GM18907 (cell line): ENCODE measurements around the gene SLC10A4.
A peak's percentile ranks its signal among the peaks of the same experiment; 100 is the strongest.

ENCODE experiments used
- ATAC-seq: cut with Tn5 transposase; IDR thresholded peaks from one replicate; pipeline ENCODE4 v1.9.1; 2021; ENCODE audit warnings: mild to moderate bottlenecking, moderate library complexity; ENCODE audit not compliant: unreplicated experiment

The SLC10A4 gene

DNA sequence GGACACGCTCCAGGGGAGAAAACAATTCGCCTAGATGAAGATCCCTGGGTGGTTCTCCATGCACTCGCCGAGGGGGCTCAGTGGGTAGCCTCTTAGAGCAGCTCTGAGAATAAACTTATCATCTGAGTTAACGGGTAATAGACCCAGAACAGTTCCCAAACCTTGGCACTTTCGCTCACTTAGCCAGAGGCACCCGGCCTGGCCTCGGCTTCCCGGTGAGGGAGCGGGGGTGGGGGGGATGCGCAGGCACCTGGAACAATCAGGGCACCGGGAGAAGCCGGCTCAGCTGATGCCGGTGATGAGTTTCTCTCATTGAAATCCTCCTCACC lies 6.5 kb downstream of the SLC10A4 start:
- no peak for ATAC-seq

DNA sequence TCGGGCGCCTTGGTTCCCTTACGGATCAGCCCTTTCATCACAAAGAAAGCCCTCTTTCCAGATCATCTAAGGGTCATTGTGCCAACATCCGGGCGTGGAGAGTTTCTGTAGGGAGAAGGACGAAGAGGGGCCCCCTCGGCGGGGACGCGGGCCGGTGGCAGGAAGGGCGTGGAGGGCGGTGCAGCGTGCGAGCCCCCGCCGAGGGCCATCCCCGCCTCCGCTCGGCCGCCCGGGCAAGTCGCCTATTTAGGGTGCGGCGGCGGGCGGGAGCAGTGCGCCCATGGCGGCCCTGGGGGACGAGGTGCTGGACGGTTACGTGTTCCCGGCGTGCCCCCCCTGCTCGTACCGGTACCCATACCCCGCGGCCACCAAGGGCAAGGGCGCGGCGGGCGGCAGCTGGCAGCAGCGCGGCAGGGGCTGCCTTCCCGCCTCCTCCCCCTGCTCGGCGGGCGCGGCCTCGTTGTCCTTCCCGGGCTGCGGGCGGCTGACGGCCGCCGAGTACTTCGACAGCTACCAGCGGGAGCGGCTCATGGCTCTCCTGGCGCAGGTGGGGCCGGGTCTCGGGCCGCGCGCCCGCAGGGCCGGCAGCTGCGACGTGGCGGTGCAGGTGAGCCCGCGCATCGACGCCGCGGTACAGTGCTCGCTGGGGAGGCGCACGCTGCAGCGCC lies 7.0 kb downstream of the SLC10A4 start, which contains the start of gene ZAR1:
Gene ZAR1 (plus strand): TSS at position 241 of the 668 bp plus-strand sequence. CDS start 40 bp downstream, at position 281.
- ATAC-seq: no peak

DNA sequence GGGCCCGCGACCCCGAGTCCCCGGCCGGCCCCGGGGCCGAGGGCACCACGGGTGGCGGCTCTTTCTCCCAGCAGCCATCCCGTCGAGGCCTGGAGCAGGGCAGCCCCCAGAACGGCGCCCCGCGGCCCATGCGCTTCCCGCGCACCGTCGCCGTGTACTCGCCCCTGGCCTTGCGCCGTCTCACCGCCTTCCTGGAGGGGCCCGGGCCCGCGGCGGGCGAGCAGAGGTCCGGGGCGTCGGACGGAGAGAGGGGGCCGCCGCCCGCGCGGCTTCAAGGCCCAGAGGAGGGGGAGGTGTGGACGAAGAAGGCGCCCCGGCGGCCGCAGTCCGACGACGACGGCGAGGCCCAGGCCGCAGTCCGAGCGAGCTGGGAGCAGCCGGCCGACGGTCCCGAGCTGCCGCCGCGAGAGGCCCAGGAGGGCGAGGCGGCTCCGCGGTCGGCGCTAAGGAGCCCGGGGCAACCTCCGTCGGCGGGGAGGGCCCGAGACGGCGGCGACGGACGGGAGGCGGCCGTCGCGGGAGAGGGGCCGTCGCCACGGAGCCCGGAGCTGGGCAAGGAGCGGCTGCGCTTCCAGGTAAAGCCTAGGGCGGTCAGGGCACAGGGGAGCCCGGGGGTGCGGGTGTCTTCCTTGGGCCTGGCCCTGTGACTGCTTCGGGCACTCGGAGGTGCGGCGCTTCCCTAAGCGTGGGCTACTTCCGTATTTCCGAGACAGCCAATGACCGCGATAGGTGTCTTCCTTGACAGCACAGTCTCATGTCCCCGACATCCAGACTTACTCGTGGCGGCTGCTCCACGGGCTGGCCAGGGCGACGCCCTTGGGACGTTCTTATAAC lies 7.8 kb downstream of the SLC10A4 start:
- no peak for ATAC-seq

DNA sequence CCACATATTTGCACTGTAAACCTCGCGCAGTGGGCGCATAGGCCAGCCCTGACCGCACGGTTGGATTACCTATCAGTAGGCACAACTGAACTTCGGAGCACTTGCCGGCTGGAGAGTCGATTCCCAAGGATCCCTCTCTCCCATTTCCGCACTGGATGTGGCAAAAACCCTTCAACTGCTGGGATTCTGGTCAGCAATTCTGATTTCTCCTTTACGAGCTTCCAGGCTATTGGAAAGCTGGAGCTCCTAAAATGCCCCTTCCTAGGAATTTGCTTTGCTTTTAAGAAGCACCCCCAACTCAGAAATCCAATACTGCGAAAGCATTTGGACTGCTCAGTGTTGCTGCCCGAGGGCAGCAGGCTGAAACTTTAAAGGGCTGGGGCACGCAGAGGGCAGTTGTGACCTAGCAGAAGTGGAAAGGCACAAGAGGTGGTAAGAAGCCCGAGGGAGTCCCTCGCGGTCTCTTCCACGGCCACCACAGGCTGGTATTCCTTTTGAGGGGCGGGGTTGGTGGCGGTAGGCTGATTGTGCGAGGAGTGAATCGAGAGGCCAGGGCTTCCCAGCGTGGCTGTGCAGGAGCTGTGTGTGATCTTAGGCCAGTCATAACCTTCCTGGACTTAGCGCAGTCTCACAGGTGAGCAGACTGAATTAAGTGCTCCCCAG lies 8.5 kb downstream of the SLC10A4 start:
- ATAC-seq: no peak

DNA sequence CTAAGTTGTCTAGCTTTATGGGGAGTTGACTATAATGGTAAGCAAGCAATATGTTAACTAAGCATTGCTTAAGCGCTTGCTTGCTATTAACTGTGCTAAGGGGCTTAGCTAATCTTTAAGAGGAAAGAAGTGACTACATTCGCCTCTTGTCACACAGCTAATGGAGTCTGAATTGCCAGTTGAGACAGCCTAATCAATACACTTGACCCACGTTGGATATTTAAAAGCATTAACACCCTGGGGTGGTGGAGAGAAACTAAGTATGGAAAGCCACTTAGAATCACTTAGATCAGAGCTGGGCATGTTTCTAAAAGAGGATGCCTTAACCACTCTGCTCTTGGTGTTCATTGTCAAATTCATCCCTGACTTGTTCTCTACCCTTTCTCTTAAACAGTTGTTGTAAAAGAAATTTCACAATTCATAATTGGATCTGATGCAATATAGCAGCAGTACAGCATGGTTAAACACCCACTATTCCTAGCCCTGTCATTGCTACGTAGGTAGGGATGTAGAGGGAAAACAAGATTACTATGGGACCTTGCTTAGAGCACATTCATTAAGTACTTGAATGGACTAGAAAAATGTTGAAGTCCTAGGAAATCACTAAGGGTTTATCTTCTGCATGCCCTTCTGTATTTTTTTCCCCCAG lies 10.4 kb downstream of the SLC10A4 start:
- no peak for ATAC-seq

DNA sequence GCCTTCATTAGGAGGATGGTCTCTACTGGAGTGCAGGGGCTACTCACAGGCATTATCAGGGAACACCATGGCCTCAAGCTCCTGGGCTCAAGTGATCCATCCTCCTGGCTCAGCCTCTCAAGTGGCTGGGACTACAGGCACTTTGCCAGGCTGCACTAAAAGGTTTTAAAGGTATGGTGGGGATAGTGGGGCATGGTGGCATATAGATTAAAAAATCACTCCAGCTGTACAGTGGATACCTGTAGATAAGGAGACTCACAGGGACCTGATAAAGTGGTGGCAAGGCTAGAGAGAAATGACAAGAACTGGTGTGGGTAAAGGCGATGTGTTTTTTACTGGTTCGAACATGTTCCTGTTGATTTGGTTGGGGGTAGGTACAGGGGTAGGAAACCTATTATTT lies 12.8 kb downstream of the SLC10A4 start:
- ATAC-seq: no peak

DNA sequence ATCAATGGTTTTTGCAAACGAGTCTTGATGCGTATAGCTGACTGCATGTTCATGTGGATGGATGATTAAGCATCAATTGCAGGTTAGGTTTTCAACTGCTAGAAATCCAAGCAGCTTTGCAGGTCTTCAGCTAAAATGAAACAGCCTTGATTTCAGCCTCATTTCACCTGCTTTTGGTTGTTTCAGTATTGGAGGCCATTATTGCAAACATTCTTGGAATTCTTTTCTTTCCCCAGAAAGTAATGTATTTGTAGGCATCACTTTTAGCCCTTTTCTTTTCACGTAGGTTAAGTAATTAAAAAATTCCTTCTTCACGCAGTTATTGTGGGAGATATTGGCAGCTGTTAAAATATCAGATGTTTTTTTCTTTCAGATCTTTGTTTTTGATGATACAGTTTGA lies 15.8 kb downstream of the SLC10A4 start:
- ATAC-seq: no peak

DNA sequence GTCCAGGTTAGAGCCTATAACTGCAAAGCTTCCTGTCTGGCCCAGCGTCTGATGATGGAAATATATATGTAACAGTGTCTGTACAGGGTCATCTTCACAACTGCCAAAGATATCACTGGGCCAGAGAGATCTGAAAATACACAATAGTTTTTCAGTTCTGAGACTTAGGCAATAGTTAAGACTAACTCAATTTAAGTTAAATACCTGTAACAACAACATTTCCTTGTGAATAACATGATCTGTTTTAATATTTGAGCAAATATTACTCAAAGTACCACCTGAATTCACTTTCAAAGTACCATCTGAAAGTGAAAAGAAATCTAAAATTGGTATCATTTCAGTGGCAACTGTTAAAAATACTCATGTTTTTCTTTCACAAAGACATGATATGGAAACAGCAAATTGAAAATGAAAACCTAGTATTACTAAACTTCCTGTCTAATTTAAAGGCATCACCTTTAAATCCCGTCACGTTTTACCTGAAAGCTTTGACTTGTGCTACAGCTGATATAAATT lies 16.5 kb downstream of the SLC10A4 start:
- peak; percentile 80 for ATAC-seq

DNA sequence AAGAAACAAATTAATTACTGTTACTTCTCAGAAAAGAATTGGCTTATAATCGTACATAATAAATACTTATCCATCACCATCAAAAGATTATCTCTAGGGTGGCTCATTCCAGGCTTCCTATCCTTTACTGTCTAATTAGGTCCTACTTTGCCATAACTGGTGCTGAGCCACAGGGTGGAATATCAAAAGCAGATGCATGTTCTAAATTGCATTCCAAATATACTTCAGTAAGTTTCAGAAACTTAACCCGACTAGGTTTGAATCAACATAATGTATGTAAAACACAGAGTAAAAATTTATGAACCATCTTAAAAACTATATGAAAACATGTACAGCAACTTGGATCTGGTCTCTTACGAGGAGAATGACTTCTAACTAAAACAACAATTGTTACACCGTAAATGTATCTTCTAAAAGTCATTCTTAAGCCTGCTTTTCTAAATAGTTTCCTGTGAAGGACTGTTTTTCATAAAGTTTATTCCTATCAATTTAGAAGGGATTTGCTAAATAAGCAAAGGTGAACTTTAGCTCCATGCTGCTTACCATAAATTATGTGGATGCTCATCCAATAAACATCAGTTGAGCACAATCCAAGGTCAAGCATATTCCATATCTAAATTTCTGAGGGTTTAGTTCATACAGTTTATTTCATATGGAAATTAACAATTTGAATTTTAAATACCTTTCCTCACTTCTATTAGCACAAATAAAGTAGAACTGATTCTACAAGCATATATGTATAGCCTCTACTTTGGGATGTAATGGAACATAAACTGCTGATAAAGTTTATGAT lies 20.3 kb downstream of the SLC10A4 start:
- ATAC-seq: no peak

DNA sequence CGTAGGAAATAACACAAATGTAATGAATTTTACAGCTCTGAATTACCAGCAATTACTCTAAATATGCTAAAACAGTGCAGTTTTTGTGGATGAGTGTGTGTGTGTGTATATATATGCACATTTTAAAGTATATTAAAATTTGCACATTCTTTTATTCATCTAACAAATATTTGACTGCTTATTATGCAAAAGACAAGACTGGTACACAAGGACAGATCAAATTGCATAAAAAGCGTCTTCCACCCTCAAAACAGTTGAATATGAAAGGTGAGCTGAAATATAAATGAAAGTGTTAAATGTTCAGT lies 20.8 kb downstream of the SLC10A4 start:
- ATAC-seq: no peak

DNA sequence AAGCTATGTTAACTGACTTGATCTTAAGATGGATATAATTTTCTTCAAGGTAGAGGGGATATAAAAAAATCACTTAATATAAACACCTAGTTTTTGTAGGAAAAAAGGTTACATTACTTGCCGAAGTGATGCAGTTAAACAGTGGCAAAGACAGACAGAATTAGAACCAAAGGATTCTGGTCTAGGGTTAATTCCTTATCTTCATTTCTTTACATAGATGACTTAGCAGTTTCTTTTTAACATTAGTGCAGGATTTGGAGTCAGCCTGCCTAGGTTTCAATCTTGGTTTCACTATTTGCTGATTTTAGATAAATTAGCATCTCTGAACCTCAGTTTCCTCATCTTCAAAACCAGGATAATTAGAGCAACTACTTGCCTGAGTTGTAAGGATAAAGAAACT lies 21.2 kb downstream of the SLC10A4 start:
- ATAC-seq: no peak

DNA sequence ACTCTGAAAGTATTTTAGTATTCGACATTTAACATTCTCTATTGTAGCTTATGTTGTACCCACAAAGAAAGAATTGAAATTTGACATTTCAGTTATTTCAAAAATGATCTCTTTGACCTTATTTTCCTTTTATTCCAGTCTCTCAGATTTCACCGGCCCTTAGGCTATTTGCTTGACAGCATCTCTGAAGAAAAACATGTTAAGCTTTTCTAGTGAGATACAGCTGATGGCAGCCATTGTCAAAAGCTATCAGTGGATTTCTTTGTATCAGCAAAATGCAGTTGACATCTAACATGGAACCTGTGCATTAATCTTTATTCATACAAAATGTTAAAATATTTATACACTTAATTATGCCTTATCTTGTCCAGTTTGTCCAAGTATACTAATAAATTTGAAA lies 23.6 kb downstream of the SLC10A4 start:
- no peak for ATAC-seq

DNA sequence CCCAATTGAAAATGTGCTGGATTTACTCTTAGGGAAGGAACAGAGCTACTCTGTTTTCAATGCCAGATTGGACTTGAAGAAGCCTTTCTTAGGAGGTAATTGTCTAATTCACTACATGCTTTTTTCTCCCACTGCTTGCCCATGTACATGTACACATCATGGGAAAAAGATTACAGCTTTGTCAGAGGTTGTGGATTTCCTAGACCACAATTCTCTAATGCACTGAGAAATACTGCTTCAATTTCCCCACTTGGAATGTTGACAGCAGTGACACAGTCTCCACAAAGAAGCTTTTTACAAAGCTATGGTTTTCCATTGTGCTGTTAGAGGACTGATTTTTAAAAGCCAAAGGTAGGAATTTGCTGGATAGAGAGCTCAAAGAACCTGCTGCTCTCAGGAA lies 26.4 kb downstream of the SLC10A4 start:
- no peak for ATAC-seq

DNA sequence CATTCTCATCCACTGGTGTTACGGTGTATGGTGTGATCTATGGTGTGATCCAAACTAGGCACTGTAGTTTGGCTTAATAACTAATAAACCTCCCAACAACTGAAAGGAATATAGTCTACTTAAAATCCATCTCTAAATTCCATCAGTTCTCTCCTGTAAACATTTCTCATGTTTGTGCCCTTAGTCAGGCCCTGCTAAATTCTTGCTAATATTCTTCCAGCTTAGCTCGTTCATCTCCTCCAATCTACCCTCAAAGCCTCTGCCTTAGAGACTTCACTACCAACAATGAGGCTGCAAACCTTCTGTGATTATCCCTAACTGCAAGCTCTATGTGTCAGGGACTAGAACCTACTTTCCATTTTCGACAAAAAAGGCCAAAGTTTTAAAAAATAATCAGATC lies 35.0 kb downstream of the SLC10A4 start:
- ATAC-seq: no peak

DNA sequence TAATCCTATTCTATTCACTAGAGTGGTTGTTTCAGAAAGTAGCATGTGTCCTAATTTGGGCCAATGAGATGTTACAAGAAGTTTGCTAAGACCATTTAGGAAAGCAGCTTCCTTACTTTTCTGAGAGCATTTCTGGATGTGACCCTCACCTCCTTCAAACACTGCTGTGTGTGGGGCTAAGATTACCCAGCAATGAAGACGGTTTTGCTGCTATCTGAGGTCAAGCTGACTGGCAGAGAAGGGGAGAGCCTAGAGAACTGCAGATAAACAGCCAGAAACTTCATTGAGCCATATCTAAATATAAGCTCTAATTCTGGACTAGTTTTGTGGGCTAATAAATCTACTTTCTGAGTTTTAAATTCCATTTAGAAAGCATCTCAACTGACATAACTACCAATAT lies 43.3 kb downstream of the SLC10A4 start:
- no peak for ATAC-seq

DNA sequence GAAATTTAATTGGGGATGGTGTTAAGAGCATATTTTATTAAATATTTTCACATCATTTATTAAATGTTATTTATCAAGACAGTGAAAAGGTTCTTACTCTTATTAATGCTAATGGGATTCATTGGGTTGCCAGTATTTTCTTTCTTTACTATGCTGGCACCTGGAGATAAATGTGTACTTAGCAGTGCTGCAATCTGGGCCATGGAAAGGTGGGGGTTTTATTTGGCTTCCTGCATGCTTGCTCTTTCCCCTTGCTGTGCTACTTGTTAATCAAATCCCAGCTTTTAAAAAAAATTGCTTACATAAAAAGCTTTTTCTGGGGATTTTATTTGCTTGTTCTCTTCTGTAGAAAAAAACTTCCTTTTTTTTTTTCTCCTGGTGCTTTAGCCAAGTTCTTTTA lies 55.2 kb downstream of the SLC10A4 start:
- no peak for ATAC-seq
